Breast epithelium (tissue), 3 donors: Measurements from ENCODE around the gene ARL2.

Experiments used
- CTCF ChIP-seq, 3 donors: fragments of 450-650 bp; IDR thresholded peaks; one replicate each; pipeline ENCODE4 v1.5.1; 2016 to 2017; ENCODE audit warnings: antibody characterized with exemption in 3 of 3, mild to moderate bottlenecking in 3 of 3, moderate library complexity in 3 of 3
- POLR2AphosphoS5 ChIP-seq, 3 donors: sonication (generic); formaldehyde crosslinking; IDR thresholded peaks; one replicate each; pipeline ENCODE4 v1.6.1; 2017; ENCODE audit warnings: antibody characterized with exemption in 3 of 3

GRCh38 chr11:65019824-65020223 is 5.9 kb downstream of the ARL2 start:
- TF ChIP-seq POLR2AphosphoS5 (IDR thresholded peaks at IDR 0.05): no peak
- no peak for TF ChIP-seq CTCF (IDR thresholded peaks at IDR 0.05)
